ENCODE measurements around the gene HGD. TPM values are rescaled to one million over a fixed set of nuclear protein-coding genes. Genes with fewer than 3 reads are reported as not detected.

HGD gene
- polyA plus RNA-seq, 1 of the 3 experiments (the other 2 are of a cell fraction) = not detected

GRCh38 chr3:120652281-120652680, 29.8 kb downstream of the HGD start:
- TF ChIP-seq FOXJ3 (CRISPR knock-in tag; IDR thresholded peaks at IDR 0.05) = no peak
- no peak for TF ChIP-seq MAX (IDR thresholded peaks at IDR 0.05; ENCODE audit: low read depth)
- TF ChIP-seq USF2 (IDR thresholded peaks at IDR 0.05; ENCODE audit: borderline replicate concordance, low read depth, low read length) = no peak
- peak in 1 of 2 experiments; percentile 60; a peak in 2 of 4 replicates for TF ChIP-seq EP300 (IDR thresholded peaks at IDR 0.05; ENCODE audit: borderline replicate concordance in 1 of 2, low read depth in 1 of 2, low read length in 1 of 2)
- 0 out of 2 replicates have a peak, but pooled peaks have one; percentile 8 for TF ChIP-seq GATA2 (CRISPR knock-in tag; IDR thresholded peaks at IDR 0.05)
- TF ChIP-seq RFX5 (IDR thresholded peaks at IDR 0.05; ENCODE audit: low read length) = no peak
- TF ChIP-seq NRF1 (IDR thresholded peaks at IDR 0.05; ENCODE audit: low read depth, low read length) = no peak
- TF ChIP-seq EZH2phosphoT487 (IDR thresholded peaks at IDR 0.05; ENCODE audit: borderline replicate concordance, low read depth) = no peak
- no peak for TF ChIP-seq FOSL2 (IDR thresholded peaks at IDR 0.05; ENCODE audit: borderline replicate concordance, low read depth)
- TF ChIP-seq FOXM1 (IDR thresholded peaks at IDR 0.05; ENCODE audit: low read depth) = no peak
- TF ChIP-seq RAD21 (IDR thresholded peaks at IDR 0.05; ENCODE audit: low read length) = 0 out of 2 replicates have a peak, but pooled peaks have one; percentile 4
- TF ChIP-seq ZBTB33 (IDR thresholded peaks at IDR 0.05; ENCODE audit: borderline replicate concordance, low read depth) = no peak
- TF ChIP-seq CHD2 (IDR thresholded peaks at IDR 0.05; ENCODE audit: low read length, partially characterized antibody) = no peak
- TF ChIP-seq SMC3 (IDR thresholded peaks at IDR 0.05; ENCODE audit: low read depth, low read length) = no peak
- TF ChIP-seq REST (IDR thresholded peaks at IDR 0.05; ENCODE audit: low read depth, low read length) = no peak
- no peak for TF ChIP-seq GABPA (IDR thresholded peaks at IDR 0.05; ENCODE audit: low read depth)
- TF ChIP-seq JUND (IDR thresholded peaks at IDR 0.05) = no peak
- peak; percentile 48 for TF ChIP-seq RCOR1 (IDR thresholded peaks at IDR 0.05; ENCODE audit: low read length)
- Histone ChIP-seq H3K4me1 (ENCODE audit: control insufficient read depth in 1 of 2, insufficient read depth in 2 of 2, low read depth in 1 of 2, low read length in 1 of 2) (peaks cover 0 to 10% of the 10 kb centered on the region in 2 experiments; a peak in 2 of 4 replicates), H2AFZ (ENCODE audit: low read depth) (no peak overlapping the region), H3K27ac (ENCODE audit: low read depth in 2 of 2, low read length in 1 of 2) (peak overlapping the region in 1 of 2 experiments; percentile 55; a peak in 2 of 4 replicates), H3K9me3 (no peaks in the 10 kb centered on the region), H3K9me2 (no peaks in the 10 kb centered on the region), H3K9ac (no peak overlapping the region), H3K4me2 (no peak overlapping the region), H3K27me3 (ENCODE audit: insufficient read depth) (no peaks in the 10 kb centered on the region), H3K79me2 (ENCODE audit: insufficient read depth) (no peaks in the 10 kb centered on the region), H3F3A (replicated peaks; ENCODE audit: insufficient read depth) (no peaks in the 10 kb centered on the region), H3K36me3 (replicated peaks in 1 of 2; ENCODE audit: control insufficient read depth in 1 of 2, insufficient read depth in 2 of 2, low read length in 1 of 2) (no peaks in the 10 kb centered on the region), H3K4me3 (ENCODE audit: low read depth in 2 of 2, low read length in 1 of 2) (no peak overlapping the region), H4K20me1 (ENCODE audit: insufficient read depth) (no peaks in the 10 kb centered on the region)
- POLR2A ChIA-PET = interaction anchor here (1.8 kb wide), 1 partner anchor 56 kb away, joined by 4 read pairs; the partner anchor contains the start of gene NDUFB4
- 44% methylated on average over 3 of the region's 3 CpGs for WGBS (ENCODE audit: low lambda C conversion rate)
- CTCF ChIA-PET = interaction anchor here (0.6 to 1.8 kb wide), 4 partner anchors 10 to 142 kb away, joined by 3 to 6 read pairs (median 4); no protein-coding TSS in a partner anchor
- DNase-seq = peak; percentile 68

All from SK-N-SH (cell line).